ENCODE data around the gene MRPL46. TPM values are rescaled to one million over a fixed set of nuclear protein-coding genes. Genes with fewer than 3 reads are reported as not detected.

MRPL46 gene
- total and polyA plus RNA-seq, 2 of the 8 experiments (the other 6 are each of a cell fraction or from before 2014, with no cell fraction given), result 17.2 to 24.5 TPM

DNA sequence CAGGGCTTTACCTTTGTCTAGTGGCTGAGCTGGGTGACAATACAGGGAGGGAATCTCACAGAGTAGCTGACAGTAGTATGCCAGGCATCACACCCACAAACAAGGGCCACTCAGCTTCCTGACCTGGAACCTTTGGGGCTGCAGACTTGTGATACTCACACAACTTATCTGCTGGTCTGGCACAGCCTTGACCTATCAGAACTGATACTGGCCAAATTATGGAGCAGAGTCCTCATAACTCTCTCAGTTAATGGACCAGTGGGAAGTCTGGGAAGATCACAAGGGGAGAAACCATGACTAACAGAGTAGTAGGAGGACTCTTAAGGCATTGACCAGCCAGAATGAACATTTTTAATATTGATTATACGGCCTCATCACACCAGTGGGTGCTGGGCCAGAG, 19.4 kb downstream of the MRPL46 start:
- Histone ChIP-seq H2BK15ac (ENCODE audit: low read length) (no peak overlapping the region), H3K79me2 (ENCODE audit: control insufficient read depth in 1 of 2, insufficient read depth in 2 of 2, low read length in 2 of 2) (no peaks in the 10 kb centered on the region), H2AK5ac (ENCODE audit: low read depth, low read length) (no peak overlapping the region), H3K23me2 (ENCODE audit: low read depth, low read length) (0 out of 2 replicates have a peak, but pooled peaks cover 1% of the 10 kb centered on the region), H4K20me1 (replicated peaks in 1 of 2; ENCODE audit: control insufficient read depth in 1 of 2, insufficient read depth in 2 of 2, low read length in 2 of 2) (no peaks in the 10 kb centered on the region), H2BK120ac (replicated peaks; ENCODE audit: low read depth, low read length) (no peak overlapping the region), H3K14ac (ENCODE audit: insufficient read length) (no peak overlapping the region), H3K27me3 (replicated peaks in 1 of 4; ENCODE audit: control insufficient read depth in 3 of 4, extremely low read depth in 1 of 4, insufficient read depth in 3 of 4, low read length in 3 of 4) (peaks cover 0 to 10% (median 5%) of the 10 kb centered on the region in 4 experiments; a peak in 4 of 7 replicates), H2AFZ (ENCODE audit: low read length) (no peak overlapping the region), H3K9me3 (ENCODE audit: insufficient read depth in 2 of 2, low read depth in 1 of 2, low read length in 1 of 2) (peaks cover 0 to 3% of the 10 kb centered on the region in 2 experiments; a peak in 1 of 4 replicates), H3K4me2 (ENCODE audit: insufficient read depth in 1 of 2, low read depth in 2 of 2, low read length in 2 of 2) (no peak overlapping the region), H4K91ac (replicated peaks; ENCODE audit: insufficient read length, low read length) (no peak overlapping the region), H4K5ac (ENCODE audit: insufficient read length, low read depth, low read length) (no peak overlapping the region), H2BK5ac (ENCODE audit: low read depth, low read length) (no peak overlapping the region), H3K79me1 (ENCODE audit: low read depth, low read length) (no peaks in the 10 kb centered on the region), H3K23ac (ENCODE audit: insufficient read length) (no peak overlapping the region), H3K4me1 (replicated peaks in 1 of 4; ENCODE audit: control insufficient read depth in 3 of 4, insufficient read depth in 4 of 4, low read length in 3 of 4) (no peaks in the 10 kb centered on the region), H3K18ac (ENCODE audit: extremely low read depth, low read length) (no peak overlapping the region), H3K56ac (replicated peaks; ENCODE audit: insufficient read length, low read depth, low read length) (no peak overlapping the region), H2BK20ac (ENCODE audit: low read length) (no peak overlapping the region), H4K8ac (ENCODE audit: extremely low read depth, insufficient read depth, low read length) (no peak overlapping the region), H3K36me3 (ENCODE audit: control insufficient read depth in 2 of 4, insufficient read depth in 4 of 4, low read length in 3 of 4) (no peaks in the 10 kb centered on the region), H3K9ac (replicated peaks in 1 of 4; ENCODE audit: extremely low read depth in 1 of 4, low read depth in 3 of 4, low read length in 3 of 4) (no peak overlapping the region), H3K27ac (ENCODE audit: low read depth, low read length) (no peak overlapping the region), H2BK12ac (ENCODE audit: low read depth, low read length) (no peak overlapping the region), H3K4me3 (ENCODE audit: extremely low read depth in 1 of 4, insufficient read depth in 2 of 4, low read depth in 3 of 4, low read length in 4 of 4) (no peak overlapping the region), H3K4ac (replicated peaks; ENCODE audit: insufficient read length, low read depth, low read length) (no peak overlapping the region)
- POLR2A ChIA-PET (ENCODE audit: partially characterized antibody), result interaction anchor here (0.9 kb wide), 1 partner anchor 9 kb away, joined by 4 read pairs; no protein-coding TSS in a partner anchor
- FAIRE-seq, result no peak
- TF ChIP-seq, protein P1, sequence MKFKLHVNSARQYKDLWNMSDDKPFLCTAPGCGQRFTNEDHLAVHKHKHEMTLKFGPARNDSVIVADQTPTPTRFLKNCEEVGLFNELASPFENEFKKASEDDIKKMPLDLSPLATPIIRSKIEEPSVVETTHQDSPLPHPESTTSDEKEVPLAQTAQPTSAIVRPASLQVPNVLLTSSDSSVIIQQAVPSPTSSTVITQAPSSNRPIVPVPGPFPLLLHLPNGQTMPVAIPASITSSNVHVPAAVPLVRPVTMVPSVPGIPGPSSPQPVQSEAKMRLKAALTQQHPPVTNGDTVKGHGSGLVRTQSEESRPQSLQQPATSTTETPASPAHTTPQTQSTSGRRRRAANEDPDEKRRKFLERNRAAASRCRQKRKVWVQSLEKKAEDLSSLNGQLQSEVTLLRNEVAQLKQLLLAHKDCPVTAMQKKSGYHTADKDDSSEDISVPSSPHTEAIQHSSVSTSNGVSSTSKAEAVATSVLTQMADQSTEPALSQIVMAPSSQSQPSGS (IDR thresholded peaks at IDR 0.05; ENCODE audit: low read length), result no peak
- TF ChIP-seq YY1 (IDR thresholded peaks at IDR 0.05; ENCODE audit: low read depth, low read length) (no peak), BACH1 (IDR thresholded peaks at IDR 0.05; ENCODE audit: low read length) (no peak), CHD2 (IDR thresholded peaks at IDR 0.05; ENCODE audit: low read length) (no peak), FOSL1 (IDR thresholded peaks at IDR 0.05; ENCODE audit: insufficient read depth, low read depth, low read length) (no peak)
- TF ChIP-seq, protein P2, sequence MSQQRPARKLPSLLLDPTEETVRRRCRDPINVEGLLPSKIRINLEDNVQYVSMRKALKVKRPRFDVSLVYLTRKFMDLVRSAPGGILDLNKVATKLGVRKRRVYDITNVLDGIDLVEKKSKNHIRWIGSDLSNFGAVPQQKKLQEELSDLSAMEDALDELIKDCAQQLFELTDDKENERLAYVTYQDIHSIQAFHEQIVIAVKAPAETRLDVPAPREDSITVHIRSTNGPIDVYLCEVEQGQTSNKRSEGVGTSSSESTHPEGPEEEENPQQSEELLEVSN (IDR thresholded peaks at IDR 0.05), result no peak
- CTCF ChIA-PET (ENCODE audit: partially characterized antibody), result interaction anchor here (0.7 to 5.0 kb wide), 12 partner anchors 8 to 421 kb away, joined by 3 to 41 read pairs (median 8); no protein-coding TSS in a partner anchor
- 94% methylated on average over 1 of the region's 1 CpG; no CpG with 5 or more reads in 1 of the 2 experiments for WGBS, 2 experiments (ENCODE audit: extremely low coverage in 1 of 2, insufficient coverage in 1 of 2, insufficient read length in 1 of 2, insufficient replicate concordance in 2 of 2, low coverage in 1 of 2, low lambda C conversion rate in 2 of 2, missing lambda C conversion rate in 1 of 2)
- DNase-seq (ENCODE audit: low read depth in 1 of 2, low spot score in 2 of 2), result no peak

All from H1 (cell line).